ENCODE results near the gene CAPZA2. TPM values are rescaled to one million over a fixed set of nuclear protein-coding genes. Genes with fewer than 3 reads are reported as not detected.

CAPZA2 gene
- total RNA-seq, 2 experiments from 2014 or later = 122 to 133 TPM

- Mint-ChIP-seq H3K4me1 (ENCODE audit: low read depth) (peaks cover 79% of the 10 kb centered on the region), H3K27me3 (no peaks in the 10 kb centered on the region), H3K9me3 (no peaks in the 10 kb centered on the region), H3K27ac (peak overlapping the region; percentile 82), H3K4me3 (no peak overlapping the region), H3K36me3 (ENCODE audit: low read depth) (peaks cover 39% of the 10 kb centered on the region)
- intact Hi-C loops (cut with micrococcal nuclease) = no loop called here
- ChIA-PET POLR2A (no interaction called here), CTCF (no interaction called here)
- no peak for TF ChIP-seq CTCF (IDR thresholded peaks at IDR 0.05)
- DNase-seq (no peak), ATAC-seq (no peak)
These were observed 8.8 kb downstream of the CAPZA2 start for GRCh38 chr7:116871061-116871700.

GRCh38 chr7:116872026-116872425, 9.6 kb downstream of the CAPZA2 start:
- peaks cover 39% of the 10 kb centered on the region for H3K36me3 Mint-ChIP-seq (ENCODE audit: low read depth)
- ChIA-PET CTCF (interaction anchor here (1.3 kb wide), 1 partner anchor 24 kb away, joined by 3 read pairs; no protein-coding TSS in a partner anchor), POLR2A (interaction anchor here (1.3 kb wide), 1 partner anchor 82 kb away, joined by 3 read pairs; the partner anchor contains the start of gene ST7)
- no peak for TF ChIP-seq CTCF (IDR thresholded peaks at IDR 0.05)
- no peak for DNase-seq
- H3K4me3 Mint-ChIP-seq = peak overlapping the region; percentile 18
- no peaks in the 10 kb centered on the region for H3K9me3 Mint-ChIP-seq
- H3K27ac Mint-ChIP-seq = peak overlapping the region; percentile 82
- intact Hi-C loops (cut with micrococcal nuclease) = no loop called here
- no peaks in the 10 kb centered on the region for H3K27me3 Mint-ChIP-seq
- peaks cover 71% of the 10 kb centered on the region for H3K4me1 Mint-ChIP-seq (ENCODE audit: low read depth)
- no peak for ATAC-seq

- Mint-ChIP-seq H3K27ac (peak overlapping the region; percentile 23), H3K27me3 (no peaks in the 10 kb centered on the region), H3K4me3 (no peak overlapping the region), H3K36me3 (ENCODE audit: low read depth) (peaks cover 35% of the 10 kb centered on the region), H3K9me3 (no peaks in the 10 kb centered on the region), H3K4me1 (ENCODE audit: low read depth) (peaks cover 62% of the 10 kb centered on the region)
- DNase-seq = no peak
- no peak for ATAC-seq
- CTCF ChIA-PET = interaction anchor here (1.1 to 1.9 kb wide), 3 partner anchors 9 to 16 kb away, joined by 3 to 4 read pairs (median 3); no protein-coding TSS in a partner anchor
- intact Hi-C loops (cut with micrococcal nuclease) = no loop called here
- TF ChIP-seq CTCF (IDR thresholded peaks at IDR 0.05) = no peak
- POLR2A ChIA-PET = interaction anchor here (2.3 kb wide), 1 partner anchor 10 kb away, joined by 5 read pairs; no protein-coding TSS in a partner anchor
These were observed 11.2 kb downstream of the CAPZA2 start for GRCh38 chr7:116873619-116874018.

- ChIA-PET CTCF (no interaction called here), POLR2A (interaction anchor here (1.6 kb wide), 1 partner anchor 11 kb away, joined by 3 read pairs; no protein-coding TSS in a partner anchor)
- no peaks in the 10 kb centered on the region for H3K27me3 Mint-ChIP-seq
- intact Hi-C loops (cut with micrococcal nuclease) = no loop called here
- no peaks in the 10 kb centered on the region for H3K9me3 Mint-ChIP-seq
- peaks cover 37% of the 10 kb centered on the region for H3K4me1 Mint-ChIP-seq (ENCODE audit: low read depth)
- no peak overlapping the region for H3K4me3 Mint-ChIP-seq
- no peak overlapping the region for H3K27ac Mint-ChIP-seq
- no peak for TF ChIP-seq CTCF (IDR thresholded peaks at IDR 0.05)
- H3K36me3 Mint-ChIP-seq (ENCODE audit: low read depth) = peaks cover 28% of the 10 kb centered on the region
- no peak for DNase-seq
- ATAC-seq = no peak
These were observed 14.5 kb downstream of the CAPZA2 start for GRCh38 chr7:116876664-116877442.

Measured in activated CD8-positive, alpha-beta T cell treated with anti-CD3 and anti-CD28 coated beads for 36 hours (primary cell).